Panc1 (cell line): ENCODE results near the gene ZNF366. TPM values are rescaled to one million over a fixed set of nuclear protein-coding genes. Genes with fewer than 3 reads are reported as not detected.

Experiments
- ATAC-seq: fragments of 200-7000 bp; cut with Tn5 transposase; 2 replicates; pipeline ENCODE4 v1.9.1; 2020; ENCODE audit warnings: mild to moderate bottlenecking, moderate library complexity
- BruUV-seq: library from RNA; stranded (reverse); fragments of 400-500 nt; replicated peaks from 2 replicates; lab custom pipeline; 2021; lab: Mats Ljungman, UMichigan
- CTCF ChIA-PET: fragments of 300-600 bp; sonication (Branson Sonifier 250); formaldehyde crosslinking; loops from one replicate; lab custom pipeline; 2022; ENCODE audit warnings: antibody characterized with exemption; lab: Charles Lee
- POLR2A ChIA-PET: fragments of 300-600 bp; sonication (Branson Sonifier 250); formaldehyde crosslinking; loops from one replicate; lab custom pipeline; 2022; ENCODE audit warnings: antibody characterized with exemption; lab: Charles Lee
- DNase-seq: peaks from one replicate; pipeline ENCODE4 v3.0.0-alpha.2; 2010; ENCODE audit warnings: low read depth, low spot score
- H3K27ac ChIP-seq: 2 replicates; pipeline ENCODE4 v1.5.1; 2011; ENCODE audit warnings: mild to moderate bottlenecking, low read length, inconsistent platforms
- H3K27me3 ChIP-seq: fragments of 200-500 bp; sonication (Bioruptor generic); 2 replicates; pipeline ENCODE4 v1.6.0; 2014; ENCODE audit warnings: low read length, inconsistent platforms; ENCODE audit not compliant: control insufficient read depth, insufficient read depth
- H3K36me3 ChIP-seq: fragments of 200-500 bp; sonication (Bioruptor generic); 2 replicates; pipeline ENCODE4 v1.5.1; 2014; ENCODE audit warnings: inconsistent platforms, mild to moderate bottlenecking, low read length, moderate library complexity; ENCODE audit not compliant: control insufficient read depth, insufficient read depth
- H3K4me1 ChIP-seq: 2 replicates; pipeline ENCODE4 v1.5.1; 2011; ENCODE audit warnings: inconsistent platforms, mild to moderate bottlenecking, low read length, moderate library complexity; ENCODE audit not compliant: control insufficient read depth, insufficient read depth
- H3K4me3 ChIP-seq, 2 experiments: 2 replicates each; pipeline ENCODE4 v1.5.1; 2011 to 2012; ENCODE audit warnings: low read depth in 2 of 2, low read length in 2 of 2, mild to moderate bottlenecking in 2 of 2, inconsistent platforms in 1 of 2, moderate library complexity in 1 of 2
- H3K9me3 ChIP-seq: fragments of 200-500 bp; sonication (Bioruptor generic); 2 replicates; pipeline ENCODE4 v1.5.1; 2014; ENCODE audit warnings: low read depth, mild to moderate bottlenecking, inconsistent platforms, low read length, moderate library complexity; ENCODE audit not compliant: control insufficient read depth, insufficient read depth
- CTCF ChIP-seq: fragments of 450-650 bp; IDR thresholded peaks from 2 replicates; pipeline ENCODE4 v1.5.1; 2017; ENCODE audit warnings: mild to moderate bottlenecking
- POLR2AphosphoS5 ChIP-seq: IDR thresholded peaks from 2 replicates; pipeline ENCODE4 v1.6.1; 2012; ENCODE audit warnings: mild to moderate bottlenecking, low read depth, low read length, moderate library complexity
- REST ChIP-seq, 2 experiments: IDR thresholded peaks; 2 replicates each; pipeline ENCODE4 v1.6.1; 2011 to 2012; ENCODE audit warnings: low read depth in 2 of 2, control low read depth in 1 of 2, low read length in 1 of 2, mild to moderate bottlenecking in 1 of 2, moderate library complexity in 1 of 2; ENCODE audit not compliant: insufficient read depth in 1 of 2
- SIN3A ChIP-seq: IDR thresholded peaks from 2 replicates; pipeline ENCODE4 v1.6.1; 2012; ENCODE audit warnings: low read depth, mild to moderate bottlenecking, low read length, moderate library complexity, borderline replicate concordance; ENCODE audit not compliant: insufficient read depth
- TCF7L2 ChIP-seq: IDR thresholded peaks from 2 replicates; pipeline ENCODE4 v1.6.1; 2011; ENCODE audit warnings: mild to moderate bottlenecking, low read depth, low read length, inconsistent platforms
- in situ Hi-C: cut with HindIII; loops from 2 replicates; pipeline ENCODE4 v1.10.0; 2016; ENCODE audit warnings: low sequenced_read_pairs, low pct_unique_long_range_greater_than_20kb
- intact Hi-C: fragments of 100-400 bp; cut with micrococcal nuclease; formaldehyde crosslinking; loops from one replicate; pipeline ENCODE4 v1.10.0; 2022; ENCODE audit not compliant: unreplicated experiment
- total RNA-seq: library from RNA; stranded (reverse); gene quantifications from one replicate; pipeline ENCODE4 v1.2.1, GENCODE V29; 2021; ENCODE audit not compliant: unreplicated experiment

The ZNF366 gene
- total RNA-seq, 1 experiment from 2014 or later: not detected

- BruUV-seq: no TSS peak
- ChIA-PET POLR2A (no interaction called here), CTCF (no interaction called here)
- Histone ChIP-seq H3K36me3 (no peaks in the 10 kb centered on the region), H3K4me1 (no peaks in the 10 kb centered on the region), H3K27me3 (peaks cover 2% of the 10 kb centered on the region), H3K4me3 (no peak overlapping the region), H3K27ac (no peak overlapping the region), H3K9me3 (no peaks in the 10 kb centered on the region)
- ATAC-seq: no peak
- TF ChIP-seq TCF7L2 (no peak), POLR2AphosphoS5 (no peak), CTCF (no peak), SIN3A (no peak), REST (IDR thresholded peaks at IDR 0.05; ENCODE audit: insufficient read depth in 1 of 2, low read depth in 2 of 2, low read length in 1 of 2) (no peak)
- no peak for DNase-seq
- in situ Hi-C loops: no loop called here
- intact Hi-C loops: no loop called here
These were observed 69.1 kb downstream of the ZNF366 start for GRCh38 chr5:72438141-72438540.

GRCh38 chr5:72436796-72437471, 70.3 kb downstream of the ZNF366 start:
- no peak for ATAC-seq
- no TSS peak for BruUV-seq
- no peaks in the 10 kb centered on the region for H3K9me3 ChIP-seq
- ChIA-PET CTCF (no interaction called here), POLR2A (no interaction called here)
- no peak overlapping the region for H3K27ac ChIP-seq
- in situ Hi-C loops: no loop called here
- no peak overlapping the region for H3K4me3 ChIP-seq
- H3K4me1 ChIP-seq: no peaks in the 10 kb centered on the region
- peaks cover 2% of the 10 kb centered on the region for H3K27me3 ChIP-seq
- TF ChIP-seq POLR2AphosphoS5 (no peak), REST (IDR thresholded peaks at IDR 0.05; ENCODE audit: insufficient read depth in 1 of 2, low read depth in 2 of 2, low read length in 1 of 2) (no peak), CTCF (no peak), SIN3A (no peak), TCF7L2 (no peak)
- DNase-seq: no peak
- intact Hi-C loops: no loop called here
- H3K36me3 ChIP-seq: no peaks in the 10 kb centered on the region
